RWPE1 (cell line): ENCODE data around the gene PHB1.

Source experiments
- CTCF ChIA-PET: fragments of 350-600 bp; sonication (Branson Sonifier 250); formaldehyde crosslinking; extraction: SDS; loops from one replicate; lab custom pipeline; 2021; lab: Yijun Ruan, JAX
- POLR2A ChIA-PET: fragments of 400-600 bp; formaldehyde crosslinking; extraction: SDS; loops from one replicate; lab custom pipeline; 2020; ENCODE audit warnings: antibody characterized with exemption; ENCODE audit not compliant: low non-redundant PET; lab: Yijun Ruan, JAX
- DNase-seq: peaks from one replicate; pipeline ENCODE4 v3.0.0; 2012; ENCODE audit warnings: low spot score
- H3K27ac ChIP-seq: fragments of 450-650 bp; 2 replicates; pipeline ENCODE4 v1.5.1; 2017
- TF ChIP-seq, protein P1 (sequence below): fragments of 450-650 bp; conservative IDR thresholded peaks from 2 replicates; pipeline ENCODE4 v1.5.1; 2017; ENCODE audit warnings: low read depth, mild to moderate bottlenecking

PHB1 gene

GRCh38 chr17:49414622-49415350 is at the start of gene PHB1:
Gene PHB1, minus strand, starts transcription at chr17:49414882. Its CDS starts 1,618 bp downstream, at chr17:49413264.
- H3K27ac ChIP-seq: peak within 1 kb of the TSS; percentile 51

DNA sequence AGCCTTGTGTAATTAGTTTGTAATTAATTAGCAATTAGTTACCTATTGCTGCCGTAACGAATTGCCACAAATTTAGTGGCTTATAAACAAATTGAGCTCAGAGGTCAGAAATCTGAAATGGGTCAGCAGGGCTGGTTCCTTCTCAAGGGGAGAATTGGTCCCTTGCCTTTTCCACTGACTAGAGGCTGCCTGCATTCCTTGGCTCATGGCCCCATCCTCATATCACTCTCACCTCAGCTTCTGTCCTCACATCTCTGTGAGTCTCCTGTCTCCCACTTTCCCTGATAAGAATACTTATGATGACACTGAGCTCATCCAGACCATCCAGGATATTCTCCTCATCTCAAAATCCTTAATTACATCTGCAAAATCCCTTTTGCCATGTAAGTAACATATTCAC is 49.4 kb upstream of the PHB1 start:
- DNase-seq: no peak
- no peak overlapping the region for H3K27ac ChIP-seq
- TF ChIP-seq, protein P1, sequence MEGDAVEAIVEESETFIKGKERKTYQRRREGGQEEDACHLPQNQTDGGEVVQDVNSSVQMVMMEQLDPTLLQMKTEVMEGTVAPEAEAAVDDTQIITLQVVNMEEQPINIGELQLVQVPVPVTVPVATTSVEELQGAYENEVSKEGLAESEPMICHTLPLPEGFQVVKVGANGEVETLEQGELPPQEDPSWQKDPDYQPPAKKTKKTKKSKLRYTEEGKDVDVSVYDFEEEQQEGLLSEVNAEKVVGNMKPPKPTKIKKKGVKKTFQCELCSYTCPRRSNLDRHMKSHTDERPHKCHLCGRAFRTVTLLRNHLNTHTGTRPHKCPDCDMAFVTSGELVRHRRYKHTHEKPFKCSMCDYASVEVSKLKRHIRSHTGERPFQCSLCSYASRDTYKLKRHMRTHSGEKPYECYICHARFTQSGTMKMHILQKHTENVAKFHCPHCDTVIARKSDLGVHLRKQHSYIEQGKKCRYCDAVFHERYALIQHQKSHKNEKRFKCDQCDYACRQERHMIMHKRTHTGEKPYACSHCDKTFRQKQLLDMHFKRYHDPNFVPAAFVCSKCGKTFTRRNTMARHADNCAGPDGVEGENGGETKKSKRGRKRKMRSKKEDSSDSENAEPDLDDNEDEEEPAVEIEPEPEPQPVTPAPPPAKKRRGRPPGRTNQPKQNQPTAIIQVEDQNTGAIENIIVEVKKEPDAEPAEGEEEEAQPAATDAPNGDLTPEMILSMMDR: no peak
- POLR2A ChIA-PET: no interaction called here
- CTCF ChIA-PET: interaction anchor here (1.3 kb wide), 1 partner anchor 33 kb away, joined by 3 read pairs; no protein-coding TSS in a partner anchor

More at GRCh38 chr17:49414622-49415350, at the start of gene PHB1:
- TF ChIP-seq, protein P1: no peak
- ChIA-PET POLR2A (no interaction called here), CTCF (interaction anchor here (0.6 to 4.1 kb wide), 3 partner anchors 16 to 142 kb away, joined by 3 to 20 read pairs (median 7); no protein-coding TSS in a partner anchor)
- peak; percentile 98 for DNase-seq

- DNase-seq: no peak
- ChIA-PET POLR2A (no interaction called here), CTCF (no interaction called here)
- H3K27ac ChIP-seq: no peak overlapping the region
- TF ChIP-seq, protein P1: no peak
These were observed 46.9 kb upstream of the PHB1 start for GRCh38 chr17:49461580-49461979.

DNA sequence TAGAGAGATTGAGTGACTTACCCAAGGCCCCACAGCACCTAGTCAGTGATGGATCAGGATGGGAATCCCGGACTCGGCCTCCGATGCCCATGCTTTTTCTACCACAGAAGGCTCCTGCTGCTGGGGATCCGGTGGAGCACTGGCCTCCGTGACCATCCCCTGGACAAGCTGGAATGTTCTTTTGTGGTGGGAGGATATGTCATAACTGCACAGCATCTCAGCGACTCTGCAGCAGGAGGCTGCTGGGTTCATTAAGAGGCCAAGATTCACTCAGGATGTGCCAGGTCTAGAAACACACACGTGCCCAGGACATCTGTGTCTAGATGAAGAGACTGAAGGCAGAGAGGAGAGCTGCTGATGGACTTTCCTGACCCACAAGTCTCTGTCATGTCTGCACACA is 45.7 kb upstream of the PHB1 start:
- no peak overlapping the region for H3K27ac ChIP-seq
- POLR2A ChIA-PET: no interaction called here
- DNase-seq: no peak
- TF ChIP-seq, protein P1: no peak
- CTCF ChIA-PET: interaction anchor here (0.6 kb wide), 1 partner anchor 878 kb away, joined by 3 read pairs; no protein-coding TSS in a partner anchor

DNA sequence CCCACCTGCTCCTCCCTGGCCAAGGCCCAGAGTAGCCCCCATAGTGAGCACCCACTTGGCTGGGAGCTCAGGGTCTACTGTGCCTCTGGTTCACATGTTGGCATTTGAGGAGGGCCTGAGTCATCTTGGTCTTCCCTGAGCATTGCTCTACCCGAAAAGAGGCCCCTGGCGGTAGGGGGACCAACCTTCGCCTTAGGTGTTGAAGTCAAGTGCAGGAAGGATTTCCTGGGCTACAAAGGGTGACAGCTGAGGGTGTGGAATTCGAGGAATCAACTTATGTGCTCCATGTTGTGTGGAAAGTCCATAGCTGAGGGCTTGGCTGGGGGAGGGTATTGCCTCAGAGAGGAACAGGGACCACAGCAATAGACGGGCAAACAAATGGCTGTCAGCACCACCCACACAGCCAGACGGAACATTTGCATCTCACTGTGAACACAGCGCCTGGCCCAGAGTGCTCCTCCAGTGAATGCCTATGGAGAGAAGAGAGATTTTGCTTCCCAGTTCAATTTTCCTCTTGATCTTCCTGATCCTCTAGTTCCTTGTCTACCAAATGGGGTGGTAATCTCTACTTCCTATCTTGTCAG is 44.8 kb upstream of the PHB1 start:
- ChIA-PET CTCF (interaction anchor here (0.6 kb wide), 1 partner anchor 29 kb away, joined by 3 read pairs; no protein-coding TSS in a partner anchor), POLR2A (no interaction called here)
- no peak for DNase-seq
- TF ChIP-seq, protein P1: no peak
- no peak overlapping the region for H3K27ac ChIP-seq
